Stomach (tissue), 4 donors: ENCODE data around the gene CCIN.

Source experiments
- CTCF ChIP-seq, 7 experiments: fragments of 450-650 bp in 4 of 7; fragments of 200-600 bp in 3 of 7; sonication (generic) in 3 of 7; IDR thresholded peaks; one replicate each; pipeline ENCODE4 v1.5.1; 2016 to 2019; ENCODE audit warnings: antibody characterized with exemption in 7 of 7, control low read depth in 2 of 7, mild to moderate bottlenecking in 1 of 7
- POLR2AphosphoS5 ChIP-seq, 3 donors: sonication (generic); formaldehyde crosslinking; IDR thresholded peaks; one replicate each; pipeline ENCODE4 v1.6.1; 2016; ENCODE audit warnings: antibody characterized with exemption in 3 of 3

- TF ChIP-seq CTCF (IDR thresholded peaks at IDR 0.05) (no peak), POLR2AphosphoS5 (IDR thresholded peaks at IDR 0.05) (no peak)
Observed at GRCh38 chr9:36217256-36217968, 48.2 kb downstream of the CCIN start.
